Epithelial cell of proximal tubule (primary cell): ENCODE data around the gene METTL4. TPM values are rescaled to one million over a fixed set of nuclear protein-coding genes. Genes with fewer than 3 reads are reported as not detected.
A peak's percentile ranks its signal among the peaks of the same experiment; 100 is the strongest.

Source experiments
- DNase-seq: peaks from one replicate; pipeline ENCODE4 v3.0.0-alpha.2; 2011; ENCODE audit warnings: low read depth
- H3K4me3 ChIP-seq: 2 replicates; pipeline ENCODE4 v1.5.1; 2011; ENCODE audit warnings: low read depth, mild to moderate bottlenecking, low read length
- total RNA-seq: library from RNA; depleted of rRNA; stranded (reverse); fragments of >200 nt; gene quantifications from 2 replicates; pipeline ENCODE4 v1.2.3, GENCODE V29; 2015
- TF ChIP-seq, protein P1 (sequence below): conservative IDR thresholded peaks from 2 replicates; pipeline ENCODE4 v1.5.1; 2012; ENCODE audit warnings: low read depth, mild to moderate bottlenecking, low read length

The METTL4 gene
- total RNA-seq, 1 donor from 2014 or later, result 7.8 TPM

DNA sequence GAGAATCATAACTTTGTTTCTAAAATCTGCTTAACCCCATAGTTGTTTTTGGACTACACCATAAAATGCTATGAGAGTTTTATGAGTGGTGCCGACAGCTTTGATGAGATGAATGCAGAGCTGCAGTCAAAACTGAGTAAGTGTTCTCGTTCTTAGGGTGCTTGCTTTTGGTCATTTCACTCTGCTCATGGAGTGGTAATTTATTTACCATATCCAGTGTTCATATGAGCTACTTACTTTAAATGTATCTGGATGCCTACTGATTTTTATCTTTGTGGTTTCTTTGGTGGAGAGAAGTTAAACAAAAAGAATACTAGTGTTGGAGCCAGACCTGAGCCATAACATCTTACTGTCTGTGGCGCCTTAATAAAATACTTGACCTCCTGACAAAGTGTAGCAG is 16.5 kb upstream of the METTL4 start:
- H3K4me3 ChIP-seq, result no peak overlapping the region
- TF ChIP-seq, protein P1, sequence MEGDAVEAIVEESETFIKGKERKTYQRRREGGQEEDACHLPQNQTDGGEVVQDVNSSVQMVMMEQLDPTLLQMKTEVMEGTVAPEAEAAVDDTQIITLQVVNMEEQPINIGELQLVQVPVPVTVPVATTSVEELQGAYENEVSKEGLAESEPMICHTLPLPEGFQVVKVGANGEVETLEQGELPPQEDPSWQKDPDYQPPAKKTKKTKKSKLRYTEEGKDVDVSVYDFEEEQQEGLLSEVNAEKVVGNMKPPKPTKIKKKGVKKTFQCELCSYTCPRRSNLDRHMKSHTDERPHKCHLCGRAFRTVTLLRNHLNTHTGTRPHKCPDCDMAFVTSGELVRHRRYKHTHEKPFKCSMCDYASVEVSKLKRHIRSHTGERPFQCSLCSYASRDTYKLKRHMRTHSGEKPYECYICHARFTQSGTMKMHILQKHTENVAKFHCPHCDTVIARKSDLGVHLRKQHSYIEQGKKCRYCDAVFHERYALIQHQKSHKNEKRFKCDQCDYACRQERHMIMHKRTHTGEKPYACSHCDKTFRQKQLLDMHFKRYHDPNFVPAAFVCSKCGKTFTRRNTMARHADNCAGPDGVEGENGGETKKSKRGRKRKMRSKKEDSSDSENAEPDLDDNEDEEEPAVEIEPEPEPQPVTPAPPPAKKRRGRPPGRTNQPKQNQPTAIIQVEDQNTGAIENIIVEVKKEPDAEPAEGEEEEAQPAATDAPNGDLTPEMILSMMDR, result no peak
- no peak for DNase-seq

DNA sequence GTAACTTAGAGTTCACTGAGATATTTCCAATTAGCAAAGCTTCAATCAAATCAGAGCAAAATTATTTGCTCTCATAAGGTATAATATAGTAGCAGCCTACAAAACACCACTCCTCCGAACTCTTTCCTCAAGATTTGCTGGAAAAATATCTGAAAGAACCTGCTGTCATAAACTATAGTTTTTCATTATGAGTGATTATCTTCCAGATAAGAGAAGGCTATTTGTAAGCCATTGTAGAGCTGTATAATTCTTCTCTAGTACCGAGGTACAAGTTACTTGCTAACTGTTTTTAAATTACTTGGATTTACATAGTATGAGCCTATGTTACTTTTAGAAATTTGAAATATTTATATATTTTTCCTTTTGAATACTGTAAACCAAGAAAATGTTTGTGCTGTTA is 2.1 kb upstream of the METTL4 start:
- peak overlapping the region; percentile 80 for H3K4me3 ChIP-seq
- TF ChIP-seq, protein P1, result no peak
- no peak for DNase-seq

DNA sequence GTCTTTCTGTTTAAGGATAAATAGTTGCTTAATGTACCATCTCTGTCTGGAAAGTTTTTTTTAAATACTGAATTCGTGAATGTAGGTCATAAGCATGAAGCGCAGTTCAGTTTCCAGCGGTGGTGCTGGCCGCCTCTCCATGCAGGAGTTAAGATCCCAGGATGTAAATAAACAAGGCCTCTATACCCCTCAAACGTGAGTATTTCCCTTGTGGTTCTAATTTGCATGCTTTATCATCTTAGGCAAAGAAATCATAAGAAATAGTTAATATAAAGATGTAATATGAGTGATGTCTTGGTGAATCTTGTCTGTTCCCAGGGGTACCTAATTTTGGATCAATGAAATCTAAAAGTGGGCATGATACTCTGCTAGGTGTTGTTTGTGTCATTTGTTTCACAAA is 1.6 kb upstream of the METTL4 start:
- TF ChIP-seq, protein P1, result no peak
- H3K4me3 ChIP-seq, result peak overlapping the region; percentile 80
- DNase-seq, result no peak

DNA sequence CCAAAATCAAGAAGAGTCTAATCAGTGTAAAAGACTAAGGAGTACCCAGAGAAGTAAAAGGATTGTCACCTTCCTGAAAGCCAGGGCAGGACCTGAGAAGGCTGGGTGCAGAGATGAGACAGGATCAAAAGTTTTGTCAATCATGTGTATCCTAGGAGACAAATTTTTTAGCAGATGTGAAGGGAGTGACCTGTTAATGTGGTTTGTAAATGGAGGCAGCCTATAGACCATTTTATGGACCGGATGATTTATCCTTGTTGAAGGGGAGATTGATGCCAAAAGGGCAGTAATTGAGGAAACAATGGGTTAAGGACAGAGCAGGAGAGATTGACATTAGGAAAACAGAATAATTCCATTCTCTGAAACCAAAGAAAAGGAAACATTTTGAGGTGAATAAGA is 865 bp upstream of the METTL4 start:
- DNase-seq, result no peak
- TF ChIP-seq, protein P1, result no peak
- peak overlapping the region; percentile 80 for H3K4me3 ChIP-seq

DNA sequence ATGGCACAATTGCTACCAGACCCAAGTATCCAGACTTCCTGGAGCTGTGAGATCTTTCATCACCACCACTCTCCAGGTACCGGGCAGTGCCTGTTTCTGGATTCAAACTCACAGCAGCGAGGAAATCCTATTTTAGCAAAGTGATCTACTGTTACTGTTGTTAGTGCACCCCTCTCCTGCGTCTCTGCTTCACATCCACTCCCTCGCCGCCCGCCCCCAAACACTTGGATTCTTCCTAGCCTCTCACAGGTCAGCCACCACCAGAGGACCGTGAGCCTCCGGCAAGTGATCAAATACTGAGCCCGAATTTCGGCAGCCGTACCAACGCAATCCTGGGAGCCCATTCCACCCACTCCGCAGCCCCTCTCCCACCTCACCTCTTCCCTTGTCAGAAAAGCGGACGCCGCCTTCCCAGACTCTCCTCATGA is 519 bp downstream of the METTL4 start:
- H3K4me3 ChIP-seq, result peak overlapping the region; percentile 80
- DNase-seq, result no peak

DNA sequence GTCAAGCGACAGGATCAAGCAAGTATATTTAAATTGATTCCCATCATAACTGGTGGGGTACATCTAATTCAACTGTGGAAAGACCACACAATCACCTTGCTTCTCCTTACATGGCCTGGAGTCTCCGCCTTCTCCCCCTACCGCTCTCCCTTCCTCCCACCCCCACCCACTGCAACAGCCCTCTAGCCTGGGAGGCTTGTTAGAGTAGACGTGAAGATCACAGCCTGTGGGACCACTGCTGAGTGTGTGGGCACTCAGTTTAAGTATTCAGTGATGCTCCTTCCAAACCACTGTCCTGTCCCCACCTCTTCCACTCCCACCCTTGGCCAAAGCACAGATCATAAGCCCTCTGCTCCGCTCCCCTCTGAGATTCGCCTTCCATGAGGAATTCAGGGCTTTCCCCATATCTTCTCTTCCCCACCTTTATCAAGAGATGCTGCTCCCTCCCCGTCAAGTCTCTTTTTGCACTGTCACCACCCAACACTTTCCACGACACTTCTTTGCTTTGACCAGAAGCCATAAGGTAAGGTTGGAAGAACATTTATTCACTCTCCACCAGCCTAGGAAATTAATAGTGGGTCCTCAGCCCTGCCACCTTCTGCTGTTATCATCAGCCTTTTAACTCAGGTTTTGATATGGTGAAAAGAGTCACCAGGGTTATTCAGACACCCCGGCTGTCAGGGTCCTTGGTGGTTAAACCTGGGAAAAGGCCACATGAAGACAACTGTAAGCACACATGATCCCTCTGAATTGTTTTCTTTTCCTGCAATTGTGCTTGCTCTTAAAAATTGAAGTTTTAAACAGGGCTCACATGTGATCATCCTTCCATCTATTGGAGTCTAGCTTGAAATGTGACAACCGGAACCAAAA is 1.7 kb downstream of the METTL4 start:
- peak overlapping the region; percentile 80 for H3K4me3 ChIP-seq
- TF ChIP-seq, protein P1, result no peak
- no peak for DNase-seq

More for the DNA sequence above, 519 bp downstream of the METTL4 start:
- TF ChIP-seq, protein P1, result no peak

DNA sequence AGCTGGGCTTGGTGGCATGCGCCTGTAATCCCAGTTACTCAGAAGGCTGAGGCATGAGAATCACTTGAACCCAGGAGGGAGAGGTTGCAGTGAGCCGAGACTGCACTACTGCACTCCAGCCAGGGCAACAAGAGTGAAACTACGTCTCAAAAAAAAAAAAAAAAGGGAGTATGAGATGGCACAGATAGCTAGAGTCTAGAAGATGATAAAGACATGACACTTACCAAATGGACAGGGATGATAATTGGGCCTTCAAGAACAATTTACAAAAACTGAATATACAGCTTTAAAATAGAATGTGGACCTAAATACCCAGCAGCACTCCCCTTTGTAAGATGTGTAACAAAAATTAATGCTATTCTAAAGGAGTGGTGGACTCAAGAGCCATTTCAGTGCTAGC is 2.7 kb downstream of the METTL4 start:
- no peak overlapping the region for H3K4me3 ChIP-seq
- TF ChIP-seq, protein P1, result no peak
- DNase-seq, result no peak
